ENCODE measurements around the gene HLA-DRA.

The HLA-DRA gene

GRCh38 chr6:32415521-32416019 is 24.1 kb upstream of the HLA-DRA start (continued):
- TF ChIP-seq ZNF362 (tag by site-specific recombination; IDR thresholded peaks at IDR 0.05) = no peak
- TF ChIP-seq ZFP37 (tag by site-specific recombination; IDR thresholded peaks at IDR 0.05) = no peak
- TF ChIP-seq BCL11B (tag by site-specific recombination; IDR thresholded peaks at IDR 0.05; ENCODE audit: low read depth) = no peak
- TF ChIP-seq ZNF660 (tag by site-specific recombination; IDR thresholded peaks at IDR 0.05) = peak; percentile 50; the same call in 1 of the 2 replicates
- no peak for TF ChIP-seq ZNF280C (tag by site-specific recombination; IDR thresholded peaks at IDR 0.05)
- TF ChIP-seq ZNF571 (tag by site-specific recombination; IDR thresholded peaks at IDR 0.05) = no peak
- TF ChIP-seq ZNF155 (tag by site-specific recombination; IDR thresholded peaks at IDR 0.05) = no peak
- no peak for TF ChIP-seq ZNF121 (tag by site-specific recombination; IDR thresholded peaks at IDR 0.05)
- TF ChIP-seq ZBTB6 (tag by site-specific recombination; IDR thresholded peaks at IDR 0.05) = no peak
- TF ChIP-seq ZNF26 (tag by site-specific recombination; IDR thresholded peaks at IDR 0.05) = no peak
- TF ChIP-seq ZNF777 (tag by site-specific recombination; IDR thresholded peaks at IDR 0.05; ENCODE audit: borderline replicate concordance) = no peak
- no peak for TF ChIP-seq ZNF521 (tag by site-specific recombination; IDR thresholded peaks at IDR 0.05)
- TF ChIP-seq IKZF3 (tag by site-specific recombination; IDR thresholded peaks at IDR 0.05) = peak; percentile 41; the same call in 1 of the 2 replicates
- no peak for TF ChIP-seq ZNF837 (tag by site-specific recombination; IDR thresholded peaks at IDR 0.05)
- TF ChIP-seq ZBTB17 (tag by site-specific recombination; IDR thresholded peaks at IDR 0.05) = peak; percentile 63
- TF ChIP-seq ZNF654 (tag by site-specific recombination; IDR thresholded peaks at IDR 0.05; ENCODE audit: low read depth) = peak; percentile 92
- no peak for TF ChIP-seq EGR2 (tag by site-specific recombination; IDR thresholded peaks at IDR 0.05; ENCODE audit: low read depth)
- TF ChIP-seq BCL11A (tag by site-specific recombination; IDR thresholded peaks at IDR 0.05; ENCODE audit: low read depth) = no peak
- TF ChIP-seq ZNF785 (tag by site-specific recombination; IDR thresholded peaks at IDR 0.05) = no peak
- no peak for TF ChIP-seq ZFP69B (tag by site-specific recombination; IDR thresholded peaks at IDR 0.05)
- no peak for TF ChIP-seq ZNF114 (tag by site-specific recombination; IDR thresholded peaks at IDR 0.05)
- no peak for TF ChIP-seq ZNF18 (tag by site-specific recombination; IDR thresholded peaks at IDR 0.05)
- peak; percentile 12; the same call in 1 of the 2 replicates for TF ChIP-seq ZBTB8A (tag by site-specific recombination; IDR thresholded peaks at IDR 0.05)
- TF ChIP-seq ZNF518A (tag by site-specific recombination; conservative IDR thresholded peaks at IDR 0.05; ENCODE audit: low read depth) = no peak
- no peak for TF ChIP-seq ZNF670 (tag by site-specific recombination; IDR thresholded peaks at IDR 0.05; ENCODE audit: low read depth)
- no peak for TF ChIP-seq ZNF514 (tag by site-specific recombination; IDR thresholded peaks at IDR 0.05)
- TF ChIP-seq ZNF549 (tag by site-specific recombination; IDR thresholded peaks at IDR 0.05) = no peak
- no peak for TF ChIP-seq ZNF202 (tag by site-specific recombination; IDR thresholded peaks at IDR 0.05; ENCODE audit: borderline replicate concordance)
- TF ChIP-seq ZNF138 (tag by site-specific recombination; IDR thresholded peaks at IDR 0.05; ENCODE audit: borderline replicate concordance) = no peak
